Peyer's patch (tissue), 4 donors: ENCODE measurements around the gene CENPF.

ENCODE experiments used
- CTCF ChIP-seq, 6 experiments: fragments of 450-650 bp in 4 of 6; fragments of 200-600 bp in 2 of 6; sonication (generic) in 1 of 6; IDR thresholded peaks; one replicate each; pipeline ENCODE4 v1.5.1; 2017 to 2019; ENCODE audit warnings: antibody characterized with exemption in 6 of 6, mild to moderate bottlenecking in 3 of 6, moderate library complexity in 1 of 6
- POLR2A ChIP-seq, 2 donors: fragments of 450-650 bp; IDR thresholded peaks; one replicate each; pipeline ENCODE4 v1.5.1; 2017; ENCODE audit warnings: antibody characterized with exemption in 2 of 2, mild to moderate bottlenecking in 2 of 2, moderate library complexity in 2 of 2

- no peak for TF ChIP-seq CTCF (IDR thresholded peaks at IDR 0.05)
- TF ChIP-seq POLR2A (IDR thresholded peaks at IDR 0.05), result no peak
Observed at GRCh38 chr1:214666674-214667073, 63.7 kb downstream of the CENPF start.
